HG03354 (cell line): ENCODE results near the gene RBM22.
"Not testable (repeated sequence)": the region's sequence is repeated elsewhere in the genome, so short reads cannot be mapped to it uniquely, and the experiment has no call there.

Experiments
- ATAC-seq: cut with Tn5 transposase; IDR thresholded peaks from one replicate; pipeline ENCODE4 v1.9.1; 2021; ENCODE audit warnings: mild to moderate bottlenecking; ENCODE audit not compliant: unreplicated experiment, poor library complexity, severe bottlenecking

The RBM22 gene

DNA sequence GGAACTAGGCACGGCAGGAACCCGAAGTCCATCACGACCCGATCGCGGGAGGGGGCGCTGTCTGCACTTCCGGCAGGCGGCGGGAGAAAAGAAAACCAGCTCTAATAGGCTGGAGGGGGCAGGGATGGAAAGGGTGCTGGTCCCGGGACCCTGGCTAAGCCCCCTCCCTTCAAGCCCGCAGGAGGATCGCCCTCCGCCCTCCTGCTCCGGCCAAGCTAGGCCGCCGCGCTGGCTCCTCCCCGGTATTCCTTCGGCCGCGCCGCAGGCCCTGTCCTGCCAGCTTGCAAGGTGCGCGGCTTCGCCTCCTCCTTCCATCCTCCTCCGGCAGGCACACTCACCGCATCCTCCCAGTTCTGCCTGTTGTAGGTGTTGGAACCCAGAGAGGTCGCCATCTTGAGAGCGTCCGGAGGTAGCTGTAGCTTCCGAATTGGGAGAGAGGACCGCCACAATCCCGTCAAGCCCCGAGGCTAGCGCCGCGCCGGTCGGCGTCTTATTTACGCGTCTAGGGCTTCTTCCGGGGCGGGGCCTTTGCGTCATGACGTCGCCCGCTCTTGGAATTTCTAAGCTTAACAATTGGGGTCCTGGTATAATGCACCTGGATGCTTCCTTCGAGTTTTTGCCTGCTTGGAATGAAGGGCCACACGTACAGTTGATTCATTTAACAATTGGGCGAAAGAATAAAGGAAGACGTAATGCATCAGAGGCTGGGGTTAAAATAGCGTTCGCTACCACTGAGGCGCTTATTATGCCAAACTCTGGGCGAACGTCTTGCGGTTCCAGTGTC lies at the start of gene RBM22:
TSS of gene RBM22 (minus strand) at position 469 of the 784 bp plus-strand sequence. CDS start at position 392, 77 bp downstream.
- peak; percentile 98 for ATAC-seq

DNA sequence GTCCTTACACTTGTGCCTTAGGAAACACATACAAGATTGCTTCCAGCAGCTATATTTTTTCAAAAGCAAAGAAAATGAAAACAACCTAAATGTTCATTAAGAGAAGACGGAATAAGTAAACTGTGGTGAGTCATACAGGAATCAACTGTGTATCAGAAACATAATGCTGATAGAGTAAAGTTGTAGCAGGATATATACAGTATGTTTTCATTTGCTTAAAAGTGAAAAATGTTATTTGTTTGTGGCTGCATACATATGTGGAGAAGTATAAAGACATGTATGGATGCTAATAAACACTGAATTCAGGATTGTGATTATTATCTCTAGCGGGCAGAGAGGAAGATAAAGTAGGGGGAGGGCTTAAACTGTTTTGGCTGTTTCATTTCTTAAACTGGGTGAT lies 49.6 kb upstream of the RBM22 start:
- ATAC-seq, result no peak

DNA sequence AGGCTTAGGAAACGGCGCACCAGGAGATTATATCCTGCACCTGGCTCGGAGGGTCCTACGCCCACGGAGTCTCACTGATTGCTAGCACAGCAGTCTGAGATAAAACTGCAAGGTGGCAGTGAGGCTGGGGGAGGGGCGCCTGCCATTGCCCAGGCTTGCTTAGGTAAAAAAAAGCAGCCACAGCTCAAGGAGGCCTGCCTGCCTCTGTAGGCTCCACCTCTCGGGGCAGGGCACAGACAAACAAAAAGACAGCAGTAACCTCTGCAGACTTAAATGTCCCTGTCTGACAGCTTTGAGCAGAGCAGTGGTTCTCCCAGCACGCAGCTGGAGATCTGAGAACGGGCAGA lies 42.3 kb upstream of the RBM22 start:
- ATAC-seq, result not testable (repeated sequence)

DNA sequence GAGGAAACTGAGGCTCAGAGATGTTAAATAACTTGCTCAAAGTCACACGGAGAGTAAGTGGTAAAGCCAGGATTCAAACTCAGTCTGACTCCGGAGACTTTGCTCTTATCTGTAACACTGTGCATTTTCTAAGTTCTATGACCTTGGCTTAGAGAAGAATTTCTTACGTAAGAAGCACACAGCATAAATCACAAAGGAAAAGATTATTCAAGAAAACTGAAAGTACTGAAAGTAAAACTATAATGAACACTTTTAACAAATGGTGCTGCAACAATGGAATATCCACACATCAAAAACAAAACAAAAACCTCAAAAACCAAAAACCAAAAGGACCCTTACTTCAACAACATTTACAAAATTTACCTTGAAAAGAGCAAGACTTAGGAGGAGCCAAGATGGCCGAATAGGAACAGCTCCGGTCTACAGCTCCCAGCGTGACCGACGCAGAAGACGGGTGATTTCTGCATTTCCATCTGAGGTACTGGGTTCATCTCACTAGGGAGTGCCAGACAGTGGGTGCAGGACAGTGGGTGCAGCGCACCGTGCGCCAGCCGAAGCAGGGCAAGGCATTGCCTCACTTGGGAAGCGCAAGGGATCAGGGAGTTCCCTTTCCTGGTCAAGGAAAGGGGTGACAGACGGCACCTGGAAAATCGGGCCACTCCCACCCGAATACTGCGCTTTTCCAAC lies 41.7 kb upstream of the RBM22 start:
- ATAC-seq, result not testable (repeated sequence)

DNA sequence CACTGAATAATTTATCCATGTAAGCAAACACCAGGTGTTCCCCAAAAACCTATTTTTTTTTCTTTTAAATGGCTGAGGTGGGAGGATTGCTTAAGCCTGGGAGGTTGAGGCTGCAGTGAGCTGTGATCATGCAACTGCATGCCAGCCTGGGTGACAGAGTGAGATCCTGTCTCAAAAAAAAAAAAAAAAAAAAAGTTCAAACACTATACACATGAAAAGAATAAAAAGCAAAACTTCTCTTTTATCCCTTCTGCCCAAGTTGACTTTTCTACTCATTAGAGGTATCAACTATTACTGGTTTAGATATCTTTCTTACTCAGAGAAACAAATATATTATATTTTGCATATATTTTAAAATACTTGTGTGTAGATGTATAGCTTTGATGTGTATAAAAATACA lies 40.1 kb upstream of the RBM22 start:
- no peak for ATAC-seq

DNA sequence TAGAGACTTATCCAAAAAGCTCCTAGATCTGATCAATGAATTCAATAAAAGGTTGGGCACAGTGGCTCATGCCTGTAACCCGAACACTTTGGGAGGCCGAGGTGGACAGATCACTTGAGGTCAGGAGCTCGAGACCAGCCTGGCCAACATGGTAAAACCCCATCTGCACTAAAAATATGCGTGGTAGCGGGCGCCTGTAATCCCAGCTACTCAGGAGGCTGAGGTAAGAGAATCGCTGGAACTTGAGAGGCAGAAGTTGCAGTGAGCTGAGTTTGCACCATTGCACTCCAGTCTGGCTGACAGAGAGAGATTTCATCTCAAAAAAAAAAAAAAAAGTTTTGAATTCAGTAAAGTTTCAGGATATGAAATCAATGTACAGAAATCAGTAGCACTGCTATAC lies 38.0 kb upstream of the RBM22 start:
- ATAC-seq, result no peak

DNA sequence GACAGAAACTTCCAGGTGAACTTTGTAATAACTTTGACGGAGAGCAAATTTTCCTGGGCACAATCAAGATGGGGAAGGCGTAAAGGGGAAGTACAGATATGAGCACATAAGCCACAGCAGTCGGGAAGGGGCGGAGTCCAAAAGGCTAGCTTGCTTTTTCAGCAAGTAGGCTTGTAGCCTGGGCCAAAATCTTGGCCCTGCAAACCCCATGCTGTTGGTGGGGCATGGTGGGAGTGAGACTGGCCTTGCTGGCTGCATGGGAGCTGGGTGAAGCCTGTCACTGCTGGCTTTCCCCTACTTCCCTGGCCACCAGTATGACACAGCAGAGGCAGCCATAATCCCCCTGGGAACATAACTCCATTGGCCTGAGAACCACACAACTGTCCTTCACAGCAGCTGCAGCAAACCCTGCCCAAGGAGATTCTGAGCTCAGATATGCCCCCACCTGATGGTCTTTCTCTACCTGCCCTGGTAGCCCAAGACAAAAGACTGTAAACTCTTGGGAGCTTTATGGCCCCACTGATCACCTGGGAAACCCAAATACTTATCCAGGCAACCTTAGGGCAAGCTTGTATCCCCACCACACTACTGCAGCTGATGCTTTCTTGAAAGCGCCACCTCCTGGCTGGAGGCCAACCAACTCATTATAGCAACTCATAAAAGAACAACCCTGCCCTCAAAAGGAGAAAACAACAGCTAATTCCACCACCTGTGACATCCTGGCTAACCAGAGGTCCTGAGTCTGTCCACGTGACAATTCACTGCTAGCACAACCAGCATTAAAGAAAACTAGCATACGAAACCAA lies 33.9 kb upstream of the RBM22 start:
- peak; percentile 70 for ATAC-seq

DNA sequence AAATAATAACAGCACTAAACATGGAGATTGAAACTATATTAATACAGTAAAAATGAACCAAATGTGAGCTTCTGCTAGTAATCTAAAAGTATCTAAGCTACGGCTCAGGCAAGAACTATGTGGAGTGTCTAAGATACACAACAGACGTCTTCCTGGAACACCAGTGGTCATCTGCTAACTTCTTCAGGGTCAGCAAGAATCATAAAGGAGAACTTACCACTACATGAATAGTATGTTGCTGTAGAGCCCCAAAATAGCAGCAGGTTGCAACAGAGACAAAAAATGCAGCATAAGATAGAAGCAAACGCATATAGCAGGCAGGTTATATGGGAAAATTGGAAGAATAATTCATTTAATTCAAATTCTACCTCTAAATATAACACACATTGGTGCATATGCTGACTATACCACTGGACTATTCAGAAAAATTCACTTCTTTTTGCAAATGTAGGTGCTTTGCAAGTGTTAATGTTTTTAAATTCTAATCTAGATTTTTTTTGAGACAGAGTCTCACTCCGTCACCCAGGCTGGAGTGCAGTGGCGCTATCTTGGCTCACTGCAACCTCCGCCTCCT lies 30.9 kb upstream of the RBM22 start:
- no peak for ATAC-seq

DNA sequence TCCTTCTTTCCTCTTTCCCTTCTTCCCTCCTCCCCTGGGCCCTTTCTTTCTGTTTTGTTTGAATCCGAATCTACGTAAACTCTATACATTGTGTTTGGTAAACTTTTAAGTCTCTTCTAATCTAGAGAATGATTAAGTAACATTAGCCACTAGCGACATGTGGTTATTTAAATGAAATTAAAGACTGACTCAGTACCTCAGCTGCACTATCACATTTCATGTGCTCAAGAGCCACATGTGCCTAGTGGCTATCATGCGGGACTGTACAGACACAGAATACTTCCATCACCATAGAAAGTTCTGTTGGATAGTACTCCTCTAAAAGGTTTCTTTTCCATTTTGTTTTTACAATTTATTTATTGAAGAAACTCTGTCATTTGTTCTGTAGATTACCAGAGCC lies 29.0 kb upstream of the RBM22 start:
- ATAC-seq, result no peak

DNA sequence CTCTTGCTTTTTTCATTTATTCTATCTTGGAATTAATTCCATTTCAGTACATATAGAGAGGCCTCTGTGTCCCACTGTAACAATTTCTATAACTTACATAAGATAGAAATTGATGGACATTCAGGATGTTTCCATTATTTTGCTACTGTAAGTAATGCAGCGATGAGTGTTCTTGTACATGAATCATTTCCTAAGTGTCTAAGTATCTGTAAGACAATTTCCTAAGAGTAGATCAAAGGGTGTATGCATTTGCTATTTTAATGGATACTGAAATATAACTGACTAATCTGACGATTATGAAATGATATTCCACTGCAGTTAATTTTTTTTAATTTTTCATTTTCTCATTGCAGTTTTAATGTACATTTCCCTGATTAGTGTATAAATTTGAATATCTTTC lies 23.0 kb upstream of the RBM22 start:
- ATAC-seq, result no peak

DNA sequence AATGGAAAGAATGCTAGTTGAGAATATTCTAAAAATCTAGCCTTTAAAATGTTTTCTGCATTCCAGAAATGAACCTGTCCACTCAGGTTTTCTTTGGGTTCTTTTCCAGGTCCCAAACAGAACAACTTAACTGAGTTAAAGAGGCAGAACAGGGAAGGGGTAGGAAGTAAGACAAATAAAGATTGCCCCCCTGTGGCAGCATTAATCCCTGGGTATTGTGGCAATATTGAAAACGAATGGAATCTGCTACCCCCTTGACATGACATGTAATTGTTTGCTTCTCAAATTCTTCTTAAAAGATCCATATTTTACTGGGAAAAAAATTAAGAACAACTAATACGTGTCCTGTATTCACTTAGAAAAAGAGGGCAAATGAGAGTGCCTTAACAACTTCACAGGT lies 9.3 kb upstream of the RBM22 start:
- ATAC-seq, result no peak

DNA sequence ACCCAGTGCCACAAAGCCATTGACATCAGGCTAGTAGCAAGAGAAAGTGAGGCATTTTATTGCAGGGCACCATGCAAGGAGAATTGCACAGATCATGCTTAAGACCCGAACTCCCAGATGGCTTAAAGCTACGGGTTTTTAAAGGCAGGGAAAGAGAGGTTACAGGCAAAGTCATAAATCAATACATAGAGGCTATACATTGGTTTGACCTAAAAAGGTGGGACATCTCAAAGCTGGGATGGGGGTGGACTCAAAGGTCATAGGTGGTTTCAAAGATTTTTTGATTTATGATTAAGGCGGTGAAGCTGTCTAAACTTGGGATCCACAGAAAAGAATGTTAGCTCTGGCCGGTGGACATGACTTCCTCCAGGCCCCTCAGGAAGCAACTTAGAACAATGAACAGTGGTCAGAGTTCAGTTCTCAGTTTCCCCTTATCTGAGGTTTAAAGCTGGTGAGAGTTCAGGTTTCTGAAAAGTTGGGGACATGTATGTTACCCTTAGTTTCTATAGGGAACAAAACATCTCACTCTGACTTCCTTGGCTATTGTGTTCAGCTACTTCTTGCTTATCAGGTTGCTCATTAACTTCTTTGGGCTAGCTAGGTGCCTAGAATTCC lies 6.0 kb upstream of the RBM22 start:
- no peak for ATAC-seq

DNA sequence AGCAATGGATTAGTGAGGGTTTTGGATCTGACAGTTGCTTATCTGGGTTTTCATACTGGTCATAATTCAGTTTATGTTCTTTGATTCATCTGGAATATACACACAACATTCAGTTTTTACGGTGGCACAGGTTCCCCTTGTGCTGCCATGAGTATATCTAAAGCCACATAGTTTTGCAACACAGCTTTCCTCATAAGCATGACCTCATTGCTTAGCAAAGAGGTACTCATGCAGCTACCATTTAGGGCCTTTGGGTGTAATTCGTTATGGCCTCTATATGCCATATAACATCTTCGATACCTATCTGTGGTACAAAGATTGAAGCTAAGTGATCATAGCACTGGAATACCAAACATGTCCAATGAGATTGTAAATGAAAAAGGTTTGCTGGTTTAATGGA lies 2.9 kb upstream of the RBM22 start:
- no peak for ATAC-seq

DNA sequence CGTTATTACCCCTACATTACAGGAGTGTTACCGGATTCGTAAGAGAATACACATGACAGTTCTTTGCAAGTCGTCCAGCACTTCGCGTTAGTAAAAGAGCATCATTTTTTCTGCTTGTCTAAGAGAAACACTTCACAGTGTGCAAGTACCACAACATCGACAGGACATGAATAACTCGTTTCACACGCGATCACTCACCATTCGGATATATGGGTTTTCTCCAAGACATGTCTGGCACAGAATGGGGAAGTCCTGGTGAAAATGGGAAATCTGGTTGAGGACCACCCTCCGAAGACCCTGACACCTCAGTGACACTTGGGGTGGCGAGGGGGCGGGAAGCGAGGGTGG lies 642 bp downstream of the RBM22 start:
- ATAC-seq, result peak; percentile 15

DNA sequence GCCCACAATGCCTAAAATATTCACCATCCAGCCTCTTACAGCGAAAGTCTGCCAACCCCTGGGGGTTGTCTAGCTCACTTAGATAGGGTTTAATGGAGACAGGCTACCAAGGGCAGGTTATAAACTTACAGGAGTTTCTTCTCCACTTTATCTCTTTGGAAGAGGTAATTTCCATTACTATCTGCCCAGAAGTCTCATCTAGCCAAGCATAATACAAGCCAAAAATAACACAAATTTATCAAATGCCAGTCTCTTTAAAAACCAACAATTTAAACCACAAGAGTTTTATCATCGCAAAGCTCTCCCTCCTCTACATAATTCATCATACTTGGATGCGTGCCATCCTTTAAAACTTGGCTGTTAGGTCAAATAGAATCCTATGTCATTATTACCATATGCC lies 6.2 kb downstream of the RBM22 start:
- no peak for ATAC-seq

DNA sequence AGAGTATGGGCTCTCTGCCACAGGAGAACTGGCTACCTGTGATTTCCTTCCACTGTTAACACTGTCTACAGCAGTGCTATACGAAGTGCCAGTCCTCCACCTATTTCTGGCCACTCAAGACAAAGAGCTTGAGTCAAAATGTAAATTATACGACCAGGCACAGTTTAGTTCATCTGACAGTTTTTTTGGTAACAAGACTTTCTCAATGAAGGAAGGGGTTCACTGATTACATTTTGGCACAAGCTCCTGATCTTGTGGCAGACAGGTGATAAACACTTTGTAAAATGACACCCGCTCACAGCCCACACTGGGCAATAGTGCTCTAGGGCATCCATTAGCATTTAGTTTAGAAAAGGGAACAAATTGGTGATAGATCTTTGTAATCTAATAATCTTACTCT lies 8.6 kb downstream of the RBM22 start:
- ATAC-seq, result no peak

DNA sequence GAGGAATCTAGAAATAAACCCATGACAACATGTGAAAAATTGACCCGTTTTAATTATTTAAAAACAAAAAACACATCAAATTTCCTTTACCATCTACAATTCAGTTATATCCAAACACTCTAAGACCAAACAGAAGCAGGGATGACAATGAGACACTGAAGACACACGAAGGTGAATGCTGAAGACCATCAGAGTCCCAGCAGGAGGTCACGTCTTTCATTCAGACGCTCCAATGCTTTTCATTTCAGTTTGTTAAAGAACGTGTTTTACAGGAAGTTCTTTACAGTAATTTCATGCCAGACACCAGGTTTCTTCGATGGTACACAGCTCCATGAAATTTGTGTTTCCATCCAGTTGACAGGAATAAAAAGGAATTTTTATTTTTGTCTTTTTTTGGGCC lies 10.1 kb downstream of the RBM22 start:
- ATAC-seq, result no peak

DNA sequence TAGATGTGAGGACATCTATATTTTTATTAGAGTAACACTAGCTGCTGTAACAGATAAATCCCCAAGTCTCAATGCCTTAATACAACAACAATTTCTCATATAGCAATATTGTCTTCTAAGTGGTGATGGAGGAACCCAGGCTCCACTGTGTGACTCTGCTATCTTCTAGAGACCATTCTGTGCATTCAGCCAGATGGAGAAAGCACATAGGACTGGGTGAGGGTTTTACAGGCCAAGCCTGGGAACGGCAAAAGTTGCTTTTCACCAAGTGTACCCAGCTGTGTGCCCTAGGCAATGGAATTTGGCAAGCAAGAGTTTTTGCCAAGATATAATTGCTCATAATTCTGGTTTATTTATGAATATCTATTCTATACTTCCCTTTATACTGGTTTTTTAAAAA lies 11.7 kb downstream of the RBM22 start:
- ATAC-seq, result no peak

DNA sequence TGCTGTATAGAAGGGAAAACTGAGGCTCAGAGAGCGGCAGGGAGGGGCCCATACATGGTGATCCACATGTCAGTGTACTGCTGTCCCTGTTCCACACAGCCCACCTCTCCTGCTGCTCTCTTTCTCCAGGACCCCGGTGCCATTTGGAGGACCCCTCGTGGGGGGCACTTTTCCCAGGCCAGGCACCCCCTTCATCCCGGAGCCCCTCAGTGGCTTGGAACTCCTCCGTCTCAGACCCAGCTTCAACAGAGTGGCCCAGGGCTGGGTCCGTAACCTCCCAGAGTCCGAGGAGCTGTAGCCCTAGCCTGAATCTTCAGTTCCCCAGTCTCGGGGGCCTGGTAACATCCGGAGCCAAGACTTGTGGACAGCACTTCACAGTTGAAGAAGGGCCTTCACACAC lies 24.3 kb downstream of the RBM22 start:
- no peak for ATAC-seq

DNA sequence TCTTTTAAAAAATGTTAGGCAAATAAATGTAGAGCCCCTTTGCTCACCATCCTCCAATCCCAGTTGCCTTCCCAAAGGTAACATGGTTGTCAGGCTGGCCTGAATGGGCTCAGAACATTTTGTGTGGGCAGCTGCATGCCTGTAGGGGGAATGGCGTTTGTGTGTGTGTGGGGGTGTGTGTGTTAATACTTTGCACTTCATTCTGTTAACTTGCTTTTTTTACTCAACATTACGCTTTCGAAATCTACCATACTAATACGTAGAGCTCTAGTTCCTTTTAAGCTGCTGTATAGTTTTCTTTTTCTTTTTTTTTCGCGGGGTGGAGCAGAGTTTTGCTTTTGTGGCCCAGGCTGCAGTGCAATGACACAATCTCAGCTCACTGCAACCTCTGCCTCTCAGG lies 25.8 kb downstream of the RBM22 start:
- no peak for ATAC-seq
